Measurements from ENCODE around the gene ACOXL. TPM values are rescaled to one million over a fixed set of nuclear protein-coding genes. Genes with fewer than 3 reads are reported as not detected.

Gene ACOXL
- total RNA-seq, 1 donor from 2014 or later, result not detected

DNA sequence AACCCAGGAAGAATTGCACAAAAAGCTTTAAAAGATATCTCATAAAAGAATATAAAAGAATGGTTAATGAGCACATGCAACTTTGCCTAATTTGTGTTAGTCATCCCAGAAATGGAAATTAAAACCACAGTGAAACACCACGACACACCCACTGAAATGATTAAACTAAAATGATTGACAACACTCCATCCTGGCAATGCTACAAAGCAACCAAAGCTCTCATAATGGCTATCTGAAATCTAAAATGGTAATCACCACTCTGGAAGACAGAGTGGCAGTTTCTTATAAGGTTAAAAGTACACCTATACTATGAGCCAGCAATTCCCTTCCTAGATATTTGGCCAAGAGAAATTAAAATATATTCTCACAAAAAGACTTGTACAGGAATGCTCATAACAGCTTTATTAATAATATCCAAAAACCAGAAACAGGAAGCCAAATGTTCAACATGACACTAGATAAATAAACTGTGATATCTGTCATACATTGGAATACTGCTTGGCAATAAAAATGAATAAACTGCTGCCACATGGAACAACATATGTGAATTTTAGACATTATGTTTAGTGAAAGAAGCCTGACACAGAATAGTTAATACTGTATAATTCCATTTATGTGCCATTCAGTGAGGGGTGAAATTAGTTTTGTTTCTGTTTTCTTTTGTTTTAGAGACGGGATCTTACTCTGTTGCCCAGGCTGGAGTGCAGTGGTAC, 283.1 kb downstream of the ACOXL start:
- no peak for DNase-seq

DNA sequence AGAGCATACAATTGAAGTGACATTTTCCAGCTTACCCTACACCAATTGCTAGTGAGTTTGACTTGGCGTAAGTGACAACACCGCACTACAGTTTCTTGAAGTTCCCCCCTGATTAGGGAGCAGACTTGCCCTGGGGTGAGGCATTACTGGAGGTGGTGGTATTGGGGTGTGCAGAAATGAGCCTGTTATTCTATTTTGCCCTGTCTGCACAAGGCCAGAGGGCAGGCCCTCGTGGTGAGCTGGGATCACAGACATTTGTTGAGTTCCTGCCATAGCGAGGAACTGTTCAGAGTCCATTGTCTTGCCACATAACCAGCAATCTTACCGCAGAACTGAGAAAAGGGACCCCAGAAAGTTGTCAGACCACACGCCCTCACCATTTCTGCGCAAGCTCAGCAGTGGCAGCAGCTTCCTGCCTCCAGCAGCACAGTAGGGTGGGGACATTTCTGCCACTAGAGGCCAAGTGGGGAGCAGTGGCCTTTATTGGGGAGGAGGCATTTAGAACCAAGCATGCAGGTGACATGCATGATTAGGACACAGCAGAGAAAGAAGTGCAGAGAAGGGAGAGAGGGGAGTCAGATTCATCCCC, 284.8 kb downstream of the ACOXL start:
- no peak for DNase-seq

DNA sequence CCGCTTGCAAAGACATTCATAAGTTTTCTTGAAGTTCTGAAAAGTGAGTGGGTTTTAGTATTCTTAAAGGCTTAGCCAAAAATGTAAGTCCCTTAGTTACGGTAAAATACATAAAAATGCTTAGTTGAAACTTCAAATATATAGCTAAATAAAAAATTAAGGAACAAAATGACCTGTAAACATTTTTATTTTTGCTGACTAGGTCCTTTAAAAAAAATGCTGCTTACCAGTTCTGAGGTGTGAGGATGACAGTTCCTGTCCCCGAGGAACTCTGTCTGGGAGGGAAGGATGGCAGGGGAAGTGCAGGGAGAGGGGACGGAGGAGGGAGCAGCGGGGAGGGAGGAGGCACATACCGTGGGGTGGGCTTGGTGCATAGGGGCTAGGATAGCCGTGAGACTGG, 285.5 kb downstream of the ACOXL start:
- DNase-seq, result no peak

DNA sequence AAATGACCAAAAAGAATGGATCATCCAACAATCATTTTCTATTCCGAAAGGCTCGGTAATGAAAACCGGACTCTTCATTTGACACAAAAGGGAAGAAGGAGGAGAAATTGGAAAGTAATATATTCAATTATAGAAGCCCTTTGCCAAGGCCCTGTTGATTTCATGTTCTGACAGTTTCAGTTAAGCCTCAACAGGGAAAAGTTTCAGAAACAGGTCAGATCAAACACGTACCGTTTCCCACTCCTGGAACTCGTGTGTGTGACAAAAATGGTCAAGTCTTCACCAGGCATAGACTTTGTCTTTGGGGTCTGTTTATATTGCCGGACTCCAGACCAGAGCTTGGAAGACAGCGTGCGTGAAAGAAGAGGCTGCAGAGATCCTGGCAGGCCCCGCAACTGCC, 287.0 kb downstream of the ACOXL start:
- DNase-seq, result peak; percentile 37

DNA sequence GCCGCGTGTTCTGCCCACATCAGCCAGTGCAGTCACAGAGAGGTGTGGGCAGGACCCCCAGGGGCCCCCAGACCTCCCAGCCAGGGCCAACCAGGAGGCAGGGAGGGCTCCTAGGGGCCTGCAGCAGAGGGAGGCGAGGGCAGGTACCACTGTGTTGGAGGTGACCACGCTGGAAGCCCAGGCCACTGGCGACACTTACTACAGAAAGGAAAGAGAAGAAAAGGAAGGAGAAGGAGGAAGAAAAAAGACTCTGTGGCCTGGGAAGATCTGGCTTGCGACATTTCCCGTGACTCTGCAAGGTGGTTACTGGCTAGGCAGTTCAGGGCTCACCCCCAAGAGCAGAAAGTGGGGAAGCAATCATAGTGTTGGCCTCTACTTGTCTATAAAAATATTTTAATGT, 290.3 kb downstream of the ACOXL start:
- DNase-seq, result no peak

DNA sequence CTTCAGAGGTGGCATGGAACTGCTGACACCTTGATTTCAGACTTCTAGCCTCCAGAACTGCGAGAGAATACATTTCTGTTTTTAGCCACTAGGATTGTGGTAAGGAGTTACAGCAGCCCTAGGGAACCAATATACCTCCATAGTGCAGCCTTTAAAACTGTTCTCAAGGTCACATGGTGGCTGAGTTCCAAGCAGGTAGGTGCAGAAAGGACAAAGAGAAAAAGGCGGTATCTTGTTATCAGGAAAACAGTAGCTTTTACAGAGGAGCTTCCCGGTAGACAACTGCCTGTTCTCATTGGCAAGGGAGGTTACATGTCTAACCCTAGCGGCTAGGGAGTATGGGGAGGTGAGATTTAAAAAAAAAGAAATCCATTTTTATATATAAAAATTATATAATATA, 292.1 kb downstream of the ACOXL start:
- DNase-seq, result no peak

DNA sequence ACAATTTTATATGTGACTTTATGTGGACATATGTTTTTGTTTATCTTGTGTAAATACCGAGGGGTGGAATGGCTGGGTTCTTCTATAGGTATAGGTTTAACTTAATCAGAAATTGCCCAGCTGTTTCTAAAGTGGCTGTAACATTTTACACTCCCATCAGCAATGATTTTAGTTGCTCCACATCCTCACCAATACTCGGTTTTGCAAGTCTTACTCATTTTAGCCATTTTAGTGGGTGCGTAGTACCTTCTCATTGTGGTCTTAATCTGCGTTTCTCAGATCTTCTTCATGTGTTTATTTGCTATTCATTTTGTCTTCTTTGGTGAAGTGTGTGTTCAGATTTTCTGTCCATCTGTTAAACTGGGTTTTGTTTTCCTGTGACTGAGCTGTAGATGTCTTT, 292.9 kb downstream of the ACOXL start:
- no peak for DNase-seq

DNA sequence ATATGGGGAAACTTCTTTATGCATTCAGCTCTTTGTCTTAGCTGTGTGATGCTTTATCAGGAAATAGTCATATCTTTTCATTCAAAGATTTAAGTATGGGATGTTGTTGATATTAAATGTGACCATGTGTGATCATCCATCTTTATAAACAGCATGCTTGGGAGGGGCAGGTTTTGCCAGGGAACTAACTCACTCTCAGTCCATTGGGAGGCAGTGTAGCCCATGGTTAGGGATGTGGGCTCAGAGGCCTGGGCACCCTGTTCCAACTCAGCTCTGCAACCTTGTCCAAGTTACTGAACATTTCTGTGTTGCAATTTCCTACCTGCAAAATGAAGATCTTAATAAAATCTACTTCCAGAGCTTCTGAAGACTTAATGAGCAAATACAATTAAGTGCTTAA, 296.3 kb downstream of the ACOXL start:
- no peak for DNase-seq

DNA sequence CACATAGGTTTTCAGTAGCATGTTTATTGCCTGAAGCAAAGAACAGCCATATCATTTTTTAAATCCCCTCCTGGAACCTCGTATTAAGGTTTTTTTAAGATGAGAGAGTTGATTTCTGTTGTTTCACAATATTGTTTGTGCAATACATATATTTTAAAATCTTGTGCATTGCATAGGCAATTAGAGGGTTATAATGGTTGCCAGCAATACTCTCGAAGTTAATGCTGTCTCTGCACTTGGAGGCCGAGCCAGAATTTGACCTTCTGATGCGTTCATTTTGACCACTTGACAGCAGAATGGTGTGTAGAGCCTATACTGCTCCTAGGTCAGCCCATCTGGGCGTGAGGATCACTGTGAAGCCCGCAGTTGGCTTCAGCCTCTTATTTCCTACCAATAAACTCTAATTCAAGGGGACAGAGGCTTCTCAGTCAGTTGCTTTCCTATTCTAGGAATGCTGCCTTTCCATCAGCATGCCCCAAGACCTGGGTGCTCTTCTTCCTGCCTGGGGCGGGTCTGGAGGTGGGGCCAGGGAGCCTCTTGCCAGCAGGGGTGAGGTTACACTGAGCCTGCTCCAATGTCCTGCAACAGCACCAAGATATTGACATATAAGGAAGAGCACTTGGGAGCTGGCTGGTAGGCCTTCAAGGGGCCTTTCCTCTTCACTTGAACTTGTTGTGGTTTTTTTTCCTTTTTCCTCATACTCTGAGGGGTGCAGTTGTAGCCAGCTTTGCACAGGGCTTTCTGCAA, 297.0 kb downstream of the ACOXL start:
- DNase-seq, result no peak

DNA sequence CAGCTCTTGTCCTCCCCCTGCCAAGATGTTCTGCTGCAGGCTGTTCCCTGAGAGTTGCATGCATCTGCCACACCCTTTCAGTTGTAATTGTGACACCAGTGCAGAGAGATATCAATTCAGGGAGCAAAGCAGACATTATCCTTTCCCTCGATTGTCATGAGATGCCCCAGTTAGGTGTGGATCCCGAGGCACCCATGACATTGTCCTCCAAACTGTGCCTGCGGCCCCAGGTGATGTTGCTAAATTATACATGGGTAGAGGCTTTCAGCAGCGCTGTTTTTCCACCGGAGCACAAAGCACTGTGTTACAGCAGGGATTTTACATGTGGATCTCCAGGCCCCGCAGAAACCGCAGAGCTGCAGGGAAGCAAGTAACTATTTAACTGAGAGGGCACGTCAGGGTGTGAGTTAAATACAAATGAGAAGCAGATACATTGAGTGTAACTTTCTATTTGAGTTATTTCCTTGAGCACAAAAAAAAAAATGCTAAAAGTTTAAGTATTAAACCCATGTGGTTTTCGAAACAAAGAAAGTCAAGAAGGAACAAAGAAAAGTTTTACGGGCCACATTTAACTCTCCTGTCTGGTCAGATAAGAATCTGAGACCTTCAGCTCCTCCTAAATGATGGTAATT, 298.0 kb downstream of the ACOXL start:
- DNase-seq, result no peak

DNA sequence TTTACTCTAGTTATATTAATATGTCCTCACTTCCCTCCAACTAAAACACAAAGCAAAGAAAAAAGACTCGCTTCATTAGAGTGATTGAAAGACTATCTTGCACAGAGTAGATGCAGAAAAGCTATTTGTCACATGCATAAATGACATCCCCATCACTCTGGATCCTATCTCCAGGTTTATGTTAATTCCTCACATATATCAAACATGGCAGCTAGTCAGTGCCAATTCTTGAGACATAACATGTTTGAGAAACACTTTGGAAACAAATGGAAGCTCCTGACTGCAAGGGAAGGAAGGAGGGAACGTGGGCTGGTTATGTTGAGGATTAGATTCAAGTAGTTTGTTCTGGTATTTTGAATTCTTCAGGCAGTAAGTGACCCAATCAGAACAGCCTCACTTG, 298.6 kb downstream of the ACOXL start:
- DNase-seq, result no peak

DNA sequence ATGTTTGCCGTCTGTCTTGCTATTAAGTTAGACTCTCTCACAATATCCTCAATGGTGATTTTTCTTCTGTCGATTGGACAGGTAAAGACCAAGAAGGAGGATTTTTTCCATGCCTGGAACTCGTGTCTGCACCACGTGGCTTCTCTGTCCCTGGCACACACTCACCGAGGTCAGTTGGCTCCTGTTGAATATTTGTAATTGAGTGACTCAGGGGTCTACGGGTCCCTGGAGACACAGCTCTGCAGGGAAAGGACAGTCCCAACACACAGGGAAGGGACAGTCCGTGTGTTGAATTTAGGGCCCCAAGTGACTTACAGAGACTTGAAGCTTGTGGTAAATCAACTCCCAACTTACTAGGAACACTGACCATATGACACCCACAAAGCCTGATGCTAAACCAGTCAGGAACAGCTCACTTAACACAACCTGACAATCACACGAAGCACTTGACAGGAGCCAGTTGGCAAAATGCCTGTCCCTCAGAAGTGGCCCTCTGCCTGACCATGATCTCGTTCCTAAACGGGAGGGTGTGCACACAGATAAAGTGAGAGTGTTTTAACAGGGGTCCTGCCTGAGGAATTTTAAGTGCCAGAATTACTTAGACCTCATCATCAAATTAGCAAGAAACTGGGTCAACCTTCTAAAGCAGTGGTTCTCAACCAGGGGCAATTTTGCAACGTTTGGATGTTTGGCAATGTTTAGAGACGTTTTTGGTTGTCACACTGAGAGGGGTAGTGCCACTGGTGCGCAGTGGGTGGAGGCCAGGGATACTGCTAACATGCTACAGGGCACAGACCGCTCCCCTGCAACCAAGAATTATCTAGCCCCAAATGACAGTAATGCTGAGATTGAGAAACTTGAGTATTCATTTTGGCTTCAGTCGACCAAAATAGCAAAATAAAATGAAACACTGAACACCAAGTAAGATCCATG, 299.4 kb downstream of the ACOXL start:
- no peak for DNase-seq

DNA sequence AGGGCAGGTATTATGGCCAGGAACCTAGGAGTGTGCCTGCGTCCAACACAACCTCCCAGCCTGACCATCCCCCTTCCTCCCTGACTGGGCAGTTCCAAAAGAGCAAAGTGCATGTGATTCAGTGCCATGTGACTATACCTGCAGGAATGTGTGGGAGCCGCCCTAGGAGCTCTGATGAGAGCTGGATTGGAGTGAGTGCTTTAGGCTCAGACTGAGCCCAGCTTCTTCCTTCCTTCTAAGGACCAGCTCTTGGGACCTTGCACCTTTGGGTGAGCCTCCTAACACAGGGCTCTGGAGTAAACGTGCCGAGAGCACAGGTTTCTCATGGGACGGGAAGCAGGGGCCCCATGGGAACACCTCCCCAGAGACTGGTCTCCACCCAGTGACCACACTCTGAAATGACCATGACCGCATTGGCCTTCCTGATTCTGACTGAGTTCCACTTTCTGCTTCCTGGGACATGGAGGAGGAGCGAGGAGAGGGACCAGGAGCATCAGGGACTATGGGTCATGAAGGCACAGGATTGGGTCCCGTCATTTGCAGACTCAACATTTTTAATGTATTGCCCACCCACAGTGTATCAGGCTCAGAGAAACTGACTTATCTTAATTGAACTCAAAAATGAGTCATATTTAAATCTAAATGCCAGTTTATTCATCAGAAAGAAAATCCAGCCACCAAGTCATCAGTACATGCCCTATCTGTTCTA, 300.5 kb downstream of the ACOXL start:
- DNase-seq, result no peak

DNA sequence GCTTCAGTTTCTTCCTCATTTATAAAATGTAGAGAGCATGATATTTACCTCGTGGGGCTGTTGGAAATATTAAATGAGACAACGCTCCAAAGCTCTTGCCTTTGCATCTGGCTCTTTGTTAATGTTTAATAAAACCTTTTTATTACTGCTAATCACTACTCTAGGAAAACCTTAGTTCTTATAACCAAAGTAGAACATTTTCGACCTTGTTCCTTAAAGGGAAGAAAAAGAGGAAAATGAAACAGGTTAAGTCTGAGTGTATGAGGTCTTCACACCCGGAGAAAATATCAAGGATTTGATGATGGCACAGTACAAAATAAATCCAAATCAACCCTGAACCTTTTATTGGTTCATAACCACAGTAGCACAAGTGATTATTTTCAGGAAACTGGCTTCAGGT, 301.8 kb downstream of the ACOXL start:
- DNase-seq, result no peak

DNA sequence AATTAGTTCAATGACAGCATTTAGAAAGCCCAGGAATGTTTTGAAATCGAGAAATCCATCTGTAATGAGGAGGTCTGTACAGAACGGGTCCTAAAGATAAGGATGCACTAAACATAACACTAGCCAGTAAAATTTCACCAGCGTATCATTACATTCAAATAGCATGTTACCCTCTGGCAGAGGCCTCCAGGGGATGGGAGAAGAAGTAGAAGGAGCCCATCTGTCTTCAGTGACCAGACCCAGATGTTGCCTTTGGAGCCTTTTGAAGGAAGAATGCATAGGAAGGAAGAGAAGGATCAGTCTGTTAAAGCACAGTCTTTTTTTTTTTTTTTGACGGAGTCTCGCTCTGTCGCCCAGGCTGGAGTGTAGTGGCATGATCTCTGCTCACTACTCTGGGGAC, 302.2 kb downstream of the ACOXL start:
- no peak for DNase-seq

DNA sequence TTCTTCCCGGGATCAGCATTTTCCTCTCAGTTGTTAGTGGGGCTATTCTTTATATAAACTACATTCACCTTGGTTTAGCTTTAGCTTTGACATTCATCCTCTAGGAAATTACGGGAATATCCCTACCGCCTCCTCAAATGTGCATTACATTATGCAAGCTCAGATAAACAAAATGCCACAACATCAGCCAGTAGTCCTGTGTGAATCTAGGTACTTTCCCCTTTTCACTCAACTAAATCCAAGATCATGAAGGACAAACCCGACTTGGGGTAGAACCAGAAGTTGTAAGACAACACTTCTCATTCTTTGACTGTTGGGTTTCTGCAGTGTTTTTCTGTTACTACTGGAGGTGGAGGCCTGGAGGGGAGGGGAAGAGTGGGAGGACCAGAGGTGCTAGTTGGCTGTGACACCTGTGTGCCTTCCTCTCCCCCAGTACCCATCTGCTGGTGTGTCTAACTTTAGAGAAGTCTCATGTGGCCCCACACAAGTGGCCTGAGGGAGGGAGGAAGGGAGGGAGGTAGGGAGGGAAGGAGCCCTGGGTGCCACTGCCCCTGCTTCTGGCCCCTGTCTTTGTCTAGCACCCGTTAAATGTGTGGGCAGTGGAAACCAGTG, 303.6 kb downstream of the ACOXL start:
- no peak for DNase-seq

DNA sequence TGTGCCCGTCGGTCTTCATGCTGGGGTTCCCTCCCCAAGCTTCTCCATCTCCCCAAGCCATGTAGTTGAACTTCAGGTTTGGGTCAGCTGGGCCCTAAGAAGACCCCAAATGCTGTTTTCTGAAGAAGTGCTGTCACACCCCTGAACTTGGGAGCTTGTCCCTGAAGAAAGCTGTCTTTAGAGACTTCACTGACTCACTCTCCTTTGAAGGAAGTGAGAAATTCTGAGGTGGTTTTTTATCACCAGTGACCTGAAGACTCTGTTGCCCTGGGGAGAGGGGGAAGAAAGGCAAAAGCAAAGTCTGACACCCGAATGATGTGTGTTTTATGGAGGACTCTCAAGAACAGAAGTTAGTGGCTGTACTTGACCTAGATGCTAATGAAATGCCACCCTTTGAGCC, 304.8 kb downstream of the ACOXL start:
- no peak for DNase-seq

DNA sequence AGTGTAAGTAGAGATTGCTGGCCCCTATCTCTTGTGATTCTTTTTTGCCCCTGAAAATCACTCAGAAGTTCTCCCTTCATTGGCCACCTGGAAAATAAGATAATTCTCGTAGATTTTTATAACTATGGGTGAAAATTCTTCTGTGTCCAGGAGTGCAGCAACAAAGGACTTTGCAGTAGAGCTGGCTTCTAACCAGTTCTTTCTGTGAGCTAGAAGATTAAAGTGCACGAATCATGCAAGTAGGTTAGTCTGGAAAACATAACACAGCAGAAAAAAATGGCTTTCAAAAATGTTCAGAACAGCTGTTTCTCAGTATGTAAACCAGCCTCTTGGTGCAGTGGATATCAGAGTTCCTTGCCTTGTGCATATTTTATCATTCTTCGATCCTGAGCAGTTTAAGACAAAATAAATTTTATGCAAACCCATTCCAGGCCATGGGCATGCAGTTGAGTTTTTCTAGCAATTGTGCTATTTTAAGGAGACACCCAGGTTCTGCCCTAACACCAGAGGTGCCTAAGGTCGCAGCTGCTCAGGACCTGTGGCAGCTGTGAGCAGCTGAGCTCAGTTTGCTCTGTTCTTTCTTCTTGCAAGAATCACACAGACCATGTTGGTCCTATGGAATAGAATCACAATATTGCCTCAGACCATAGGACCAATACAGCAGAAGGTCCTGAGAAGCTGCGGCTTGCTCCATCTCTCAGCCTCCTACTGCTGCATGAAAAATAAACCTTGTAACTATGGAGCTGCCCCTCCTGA, 307.4 kb downstream of the ACOXL start:
- no peak for DNase-seq

DNA sequence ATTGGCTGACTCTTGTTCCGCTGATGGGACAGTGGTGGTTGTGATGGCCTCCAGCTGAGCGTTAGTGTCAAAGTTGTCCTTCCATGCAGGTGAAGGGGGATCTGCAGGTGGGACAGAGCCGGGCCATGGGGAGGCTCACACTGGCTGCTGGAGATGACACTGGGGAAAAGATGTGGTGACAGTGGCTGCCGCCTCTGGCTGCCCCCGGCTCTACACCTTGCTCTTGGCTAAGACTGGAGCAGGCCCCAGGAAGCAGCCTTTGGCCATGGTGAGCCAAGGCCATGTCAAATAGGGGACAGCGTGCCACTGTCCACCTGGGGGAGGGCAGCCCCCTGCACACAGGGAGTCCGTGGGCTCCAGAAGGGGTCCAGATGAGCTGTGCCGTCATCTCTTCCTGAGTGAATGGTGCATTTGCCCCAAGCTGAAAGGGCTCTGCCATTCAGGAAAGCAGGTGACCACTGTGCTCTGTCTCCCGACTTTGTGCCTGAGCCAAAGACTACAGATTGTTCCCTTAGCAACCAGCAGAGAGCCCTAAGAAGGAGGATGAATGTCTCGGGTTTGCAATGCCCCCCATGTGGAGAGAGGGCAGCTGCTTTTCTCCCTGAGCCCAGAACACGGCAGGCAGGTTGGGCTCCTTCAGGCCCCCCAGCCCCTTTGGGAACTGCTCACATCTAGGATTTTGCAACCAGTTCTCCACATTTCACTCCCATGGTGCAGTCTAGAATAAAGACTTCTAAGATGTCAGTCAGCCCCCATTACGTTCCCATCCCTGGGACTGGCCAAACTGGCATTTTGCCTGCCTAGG, 309.2 kb downstream of the ACOXL start:
- no peak for DNase-seq

Measured in tongue (tissue), 2 donors.